Mesenteric fat pad (tissue), 1 donor: ENCODE results near the gene SEC22C. TPM values are rescaled to one million over a fixed set of nuclear protein-coding genes. Genes with fewer than 3 reads are reported as not detected.
A peak's percentile ranks its signal among the peaks of the same experiment; 100 is the strongest.
"Not testable (repeated sequence)": the region's sequence is repeated elsewhere in the genome, so short reads cannot be mapped to it uniquely, and the experiment has no call there.

Experiments used
- DNase-seq: peaks from one replicate; pipeline ENCODE4 v3.0.0-alpha.2; 2020; ENCODE audit warnings: low spot score
- long read RNA-seq: library from polyadenylated mRNA; unstranded; transcript quantifications from one replicate; pipeline ENCODE4 v2.0.0, GENCODE V29; 2020
- total RNA-seq: library from RNA; stranded (reverse); fragmentation: NEBNext Ultra II Directional; extraction: Animal tissue kit (Norgen Biotek cat#: 25700); gene quantifications from one replicate; pipeline ENCODE4 v1.2.1, GENCODE V29; 2021
- donor health status: DM: yes; HTN: yes; CAD: no.

The SEC22C gene
- 44.7 TPM for total RNA-seq
- long read RNA-seq, transcript SEC22C-201 (7 exons, 1,380 nt), result minor isoform, 13 of 123 reads
- long read RNA-seq, transcript SEC22C-202 (7 exons, 1,608 nt), result major isoform, 76 of 123 reads
- long read RNA-seq, partial matches to known transcripts, result 1 of 123 reads
- long read RNA-seq, other reads (novel, unspliced or antisense), result 33 of 123 reads

DNA sequence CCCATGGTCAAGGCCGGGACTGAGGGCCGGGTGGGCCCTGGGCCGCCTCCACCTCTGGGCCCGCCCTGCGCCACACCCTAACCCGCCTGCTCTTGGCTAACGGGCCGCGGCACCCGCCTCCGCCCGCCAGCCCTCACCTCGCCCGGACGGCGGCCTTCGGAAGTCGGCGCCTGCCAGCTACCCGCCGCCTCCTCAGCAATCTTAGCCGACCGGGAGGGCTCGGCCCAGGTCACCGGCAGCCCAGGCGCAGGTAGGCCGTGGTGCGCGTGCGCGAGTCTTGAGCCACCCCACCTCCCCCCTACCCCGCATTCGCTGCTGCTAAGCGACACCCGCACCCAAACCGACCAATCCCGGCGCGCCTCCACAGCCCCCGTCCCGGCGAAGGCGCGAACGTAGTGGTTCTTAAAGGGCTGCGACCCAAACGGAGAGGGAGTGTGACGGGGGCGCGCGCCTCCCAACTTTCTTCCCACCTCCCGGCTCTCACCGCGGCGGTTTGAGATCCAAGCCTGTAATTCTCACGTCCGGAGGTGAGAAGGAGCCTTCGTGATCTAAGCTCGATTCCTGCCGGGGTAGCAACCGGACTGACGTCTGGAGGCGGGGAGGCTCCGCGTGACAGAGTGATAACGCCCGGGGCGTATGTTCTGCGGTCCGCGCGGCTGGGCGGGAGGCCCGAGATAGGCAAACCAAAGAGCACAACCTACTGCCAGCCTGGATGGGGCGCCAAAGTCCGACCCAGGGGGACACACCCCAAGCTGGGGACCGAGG lies at the start of gene SEC22C:
SEC22C (minus strand) TSS at position 259 of the 765 bp plus-strand sequence. CDS start 12,921 bp downstream, outside the sequence.
- DNase-seq, result peak; percentile 98

DNA sequence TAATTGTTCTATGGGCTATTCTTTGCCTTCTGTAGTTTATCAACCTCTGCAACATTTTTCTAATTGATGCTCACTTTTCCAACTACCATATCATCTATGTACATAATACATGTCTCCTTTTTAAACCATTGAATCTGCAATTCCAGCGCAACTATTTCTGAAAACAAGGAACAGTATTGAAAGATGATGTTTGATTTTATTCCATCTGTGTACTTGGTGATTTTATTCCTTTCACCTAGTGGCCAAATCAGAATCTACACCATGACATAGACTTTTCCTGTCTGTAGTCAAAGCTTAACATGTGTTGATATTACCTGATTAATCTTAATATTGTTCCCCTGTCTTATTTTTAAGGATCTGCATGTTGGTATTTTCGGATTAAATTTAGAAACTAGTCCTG lies 31.7 kb upstream of the SEC22C start:
- no peak for DNase-seq

DNA sequence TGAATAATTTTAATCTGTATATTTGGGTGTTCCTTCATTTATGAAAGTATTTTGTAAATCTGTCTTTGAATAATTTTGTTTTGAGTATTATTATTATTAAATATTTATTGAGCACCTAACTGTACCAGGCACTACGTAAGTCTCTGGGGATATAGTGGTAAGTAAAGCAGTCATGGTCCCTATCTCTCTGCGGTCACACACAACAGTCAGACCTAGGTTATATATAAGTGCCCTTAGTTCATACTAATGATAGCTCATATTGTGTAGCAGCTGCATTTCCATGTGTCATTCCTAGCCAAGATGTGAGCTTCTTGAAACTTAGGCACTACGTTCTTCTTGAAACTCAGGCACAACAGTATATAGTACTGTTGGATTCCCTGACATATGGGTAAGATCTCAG lies 31.2 kb upstream of the SEC22C start:
- no peak for DNase-seq

- no peak for DNase-seq
Measured at GRCh38 chr3:42612217-42612616, 30.4 kb upstream of the SEC22C start.

- DNase-seq, result no peak
Measured at GRCh38 chr3:42610976-42611375, 29.2 kb upstream of the SEC22C start.

- DNase-seq, result no peak
Measured at GRCh38 chr3:42608581-42608980, 26.8 kb upstream of the SEC22C start.

DNA sequence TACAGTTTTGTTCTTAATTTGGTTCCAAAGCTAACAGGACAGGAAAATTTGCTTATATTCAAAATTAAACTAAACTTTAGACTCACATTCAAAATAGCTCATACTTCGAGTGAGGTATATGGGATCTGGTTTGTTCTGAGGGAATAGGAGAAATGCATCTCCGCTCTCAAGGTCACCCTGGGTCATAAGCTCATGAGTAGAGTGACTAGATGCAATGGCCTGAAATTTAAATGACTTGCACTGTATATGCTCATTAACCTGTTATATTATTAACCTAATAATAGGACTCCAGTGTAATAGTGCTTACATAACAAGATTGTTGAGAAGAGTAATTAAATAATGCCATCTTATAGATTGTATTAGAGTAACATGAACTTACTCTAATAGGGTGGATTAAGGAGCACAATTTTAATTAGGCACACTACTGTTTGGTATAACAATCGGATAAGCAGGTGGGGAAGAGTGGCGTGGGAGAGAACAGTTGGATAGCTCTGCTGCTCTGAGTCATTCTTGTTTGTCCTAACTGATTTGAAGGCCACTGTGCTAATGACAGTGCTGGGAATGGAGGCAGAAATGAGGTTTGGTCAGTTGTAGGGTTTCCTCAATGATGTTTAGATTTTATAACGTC lies 23.9 kb upstream of the SEC22C start:
- DNase-seq, result no peak

DNA sequence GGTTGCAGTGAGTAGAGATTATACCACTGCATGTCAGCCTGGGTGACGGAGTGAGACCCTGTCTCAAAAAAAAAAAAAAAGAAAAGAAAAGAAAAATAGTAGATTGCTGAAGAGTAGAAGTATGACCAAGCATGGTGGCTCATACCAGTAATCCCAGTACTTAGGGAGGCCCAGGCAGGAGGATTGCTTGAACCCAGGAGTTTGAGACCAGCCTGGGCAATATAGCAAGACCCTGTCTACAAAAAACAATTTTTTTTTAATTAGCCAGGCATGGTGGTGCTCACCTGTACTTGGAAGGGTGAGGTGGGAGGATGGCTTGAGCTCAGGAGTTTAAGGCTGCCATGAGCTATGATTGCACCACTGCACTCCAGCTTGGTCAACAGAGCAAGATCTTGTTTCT lies 21.2 kb upstream of the SEC22C start:
- no peak for DNase-seq

DNA sequence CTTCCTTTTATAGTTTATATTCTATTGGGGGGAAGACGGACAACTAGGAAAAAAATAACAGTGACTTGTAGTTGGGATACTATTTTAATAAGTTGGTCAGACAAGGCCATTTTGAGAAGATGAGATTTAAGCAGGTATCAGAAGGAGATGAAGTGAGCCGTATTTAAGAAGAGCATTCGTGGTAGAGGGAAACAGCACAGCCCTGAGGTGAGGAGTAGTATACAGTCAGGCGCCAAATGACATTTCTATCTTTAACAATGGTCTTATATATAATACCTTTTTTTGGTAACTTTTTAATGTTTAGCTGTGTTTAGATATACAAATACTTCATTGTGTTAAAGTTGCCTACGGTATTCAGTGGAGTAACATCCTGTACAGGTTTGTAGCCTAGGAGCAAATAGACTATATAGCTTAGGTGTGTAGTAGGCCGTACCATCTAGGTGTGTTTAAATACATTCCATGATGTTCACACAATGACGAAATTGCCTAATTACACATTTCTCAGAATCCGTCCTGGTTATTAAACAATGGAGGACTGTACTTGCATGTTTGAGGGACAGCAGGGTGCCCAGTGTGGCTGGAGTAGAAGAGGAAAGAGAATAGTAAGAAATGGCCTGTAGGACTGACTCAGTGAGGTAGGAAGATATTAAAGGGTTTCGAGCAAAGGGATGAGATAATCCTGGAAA lies 20.3 kb upstream of the SEC22C start:
- DNase-seq, result no peak

- DNase-seq, result peak; percentile 91
Measured at GRCh38 chr3:42600958-42601675, 19.4 kb upstream of the SEC22C start.

GRCh38 chr3:42600111-42600957 lies 18.6 kb upstream of the SEC22C start, which contains the start of gene NKTR:
Gene NKTR, plus strand, starts transcription at chr3:42600686. Its CDS starts 321 bp downstream, at chr3:42601007.
- DNase-seq, result peak; percentile 99

- DNase-seq, result not testable (repeated sequence)
Measured at GRCh38 chr3:42597098-42597497, 15.3 kb upstream of the SEC22C start.

DNA sequence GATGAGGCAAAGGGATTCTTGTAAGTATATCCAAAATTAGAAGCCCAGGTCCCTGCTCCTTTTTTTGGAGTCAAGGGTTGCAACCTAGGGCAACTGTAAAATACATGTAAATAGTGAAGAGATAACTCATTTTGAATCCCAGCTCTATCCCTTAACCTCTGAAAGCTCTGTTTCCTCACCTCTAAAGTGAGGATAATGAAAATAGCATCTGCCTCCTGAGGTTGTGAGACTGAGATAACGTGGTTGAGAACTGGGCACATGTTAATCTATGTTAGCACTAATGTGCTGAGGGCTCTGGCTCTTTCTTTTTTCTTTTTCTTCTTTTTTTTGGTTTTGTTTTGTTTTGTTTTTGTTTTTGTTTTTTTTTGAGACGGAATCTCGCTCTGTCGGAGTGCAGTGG lies 13.9 kb upstream of the SEC22C start:
- no peak for DNase-seq

DNA sequence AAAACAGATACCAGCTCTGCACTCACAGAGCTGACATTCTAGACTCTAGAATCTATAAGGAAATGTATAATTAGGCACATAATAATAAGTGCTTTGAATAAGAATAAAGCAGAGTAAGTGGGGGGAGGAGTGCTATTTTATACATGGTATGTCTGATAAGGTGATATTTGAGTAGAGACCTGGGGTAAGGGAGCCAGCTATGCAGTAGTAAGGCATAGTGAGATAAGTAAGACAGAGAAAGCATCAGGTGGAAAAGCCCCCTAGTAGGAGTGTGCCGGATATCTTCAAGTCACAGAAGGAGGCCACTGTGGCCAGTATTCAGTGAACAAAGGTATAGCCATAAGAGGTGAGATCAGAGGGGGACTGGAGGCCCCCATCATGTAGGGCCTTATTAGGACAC lies 11.9 kb upstream of the SEC22C start:
- DNase-seq, result no peak

DNA sequence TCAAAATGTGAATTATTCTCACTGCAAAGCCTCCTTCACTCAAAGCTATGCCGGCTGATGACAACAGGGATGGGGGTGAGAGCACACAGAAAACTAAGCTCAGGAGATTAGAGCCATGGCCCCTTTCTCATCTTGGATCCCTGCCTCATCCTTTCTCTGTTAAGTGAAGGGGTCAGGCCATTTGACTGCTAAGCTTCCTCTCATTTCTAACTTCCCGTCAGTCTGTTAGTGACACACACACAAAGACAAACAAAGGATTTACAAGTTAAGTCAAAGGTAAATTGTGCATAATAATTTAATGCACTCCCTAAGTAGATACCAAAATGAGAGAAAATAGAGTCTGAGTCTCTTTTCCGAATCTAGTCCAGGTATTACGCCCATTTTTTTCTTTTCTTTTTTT lies 10.0 kb upstream of the SEC22C start:
- DNase-seq, result no peak

GRCh38 chr3:42590989-42591756 lies 9.4 kb upstream of the SEC22C start:
- DNase-seq, result no peak

DNA sequence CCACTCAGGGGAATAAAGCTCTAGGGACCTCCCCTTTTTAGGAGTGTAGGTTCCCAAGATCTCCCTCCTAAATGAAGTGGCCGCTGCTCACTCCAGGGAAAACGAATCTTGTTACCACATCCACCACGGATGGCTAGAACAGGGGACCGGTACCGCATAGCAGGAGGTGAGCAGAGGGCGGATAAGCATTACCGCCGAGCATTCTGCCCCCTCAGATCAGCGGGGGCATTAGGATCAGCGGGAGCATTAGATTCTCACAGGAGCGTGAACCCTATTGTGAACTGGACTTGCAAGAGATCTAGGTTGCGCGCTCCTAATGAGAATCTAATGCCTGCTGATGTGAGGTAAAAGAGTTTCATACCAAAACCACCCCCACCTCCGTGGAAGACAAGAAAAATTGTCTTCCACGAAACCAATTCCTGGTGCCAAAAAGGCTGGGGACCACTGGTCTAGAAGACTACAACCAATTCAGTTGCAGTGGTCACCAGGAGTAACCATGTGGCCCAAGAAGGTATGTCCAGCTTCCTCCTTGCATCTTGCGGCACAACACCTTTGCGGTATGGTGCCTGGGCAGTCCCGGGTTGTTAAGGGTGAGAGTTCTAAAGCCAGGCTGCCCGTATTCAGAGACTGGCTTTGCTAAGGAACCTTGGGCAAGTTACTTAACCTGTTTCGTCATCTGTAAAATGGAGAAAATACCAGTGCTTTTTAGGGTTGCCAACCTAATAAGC lies 7.8 kb upstream of the SEC22C start:
- DNase-seq, result no peak

- DNase-seq, result no peak
Measured at GRCh38 chr3:42588625-42589024, 6.9 kb upstream of the SEC22C start.
